ENCODE measurements around the gene ALG5.

GRCh38 chr13:37027639-37028038 is 28.5 kb upstream of the ALG5 start:
- TF ChIP-seq ZNF274 (IDR thresholded peaks at IDR 0.05; ENCODE audit: low read depth, low read length) (no peak), SUZ12 (IDR thresholded peaks at IDR 0.05; ENCODE audit: extremely low read depth, insufficient read depth, insufficient read length) (no peak), YY1 (IDR thresholded peaks at IDR 0.05; ENCODE audit: insufficient read depth, insufficient read length) (no peak)
